GM18858 (cell line): ENCODE measurements around the gene INSIG2.
A peak's percentile ranks its signal among the peaks of the same experiment; 100 is the strongest.

Source experiments
- ATAC-seq: cut with Tn5 transposase; IDR thresholded peaks from one replicate; pipeline ENCODE4 v1.9.1; 2021; ENCODE audit not compliant: unreplicated experiment

Gene INSIG2

DNA sequence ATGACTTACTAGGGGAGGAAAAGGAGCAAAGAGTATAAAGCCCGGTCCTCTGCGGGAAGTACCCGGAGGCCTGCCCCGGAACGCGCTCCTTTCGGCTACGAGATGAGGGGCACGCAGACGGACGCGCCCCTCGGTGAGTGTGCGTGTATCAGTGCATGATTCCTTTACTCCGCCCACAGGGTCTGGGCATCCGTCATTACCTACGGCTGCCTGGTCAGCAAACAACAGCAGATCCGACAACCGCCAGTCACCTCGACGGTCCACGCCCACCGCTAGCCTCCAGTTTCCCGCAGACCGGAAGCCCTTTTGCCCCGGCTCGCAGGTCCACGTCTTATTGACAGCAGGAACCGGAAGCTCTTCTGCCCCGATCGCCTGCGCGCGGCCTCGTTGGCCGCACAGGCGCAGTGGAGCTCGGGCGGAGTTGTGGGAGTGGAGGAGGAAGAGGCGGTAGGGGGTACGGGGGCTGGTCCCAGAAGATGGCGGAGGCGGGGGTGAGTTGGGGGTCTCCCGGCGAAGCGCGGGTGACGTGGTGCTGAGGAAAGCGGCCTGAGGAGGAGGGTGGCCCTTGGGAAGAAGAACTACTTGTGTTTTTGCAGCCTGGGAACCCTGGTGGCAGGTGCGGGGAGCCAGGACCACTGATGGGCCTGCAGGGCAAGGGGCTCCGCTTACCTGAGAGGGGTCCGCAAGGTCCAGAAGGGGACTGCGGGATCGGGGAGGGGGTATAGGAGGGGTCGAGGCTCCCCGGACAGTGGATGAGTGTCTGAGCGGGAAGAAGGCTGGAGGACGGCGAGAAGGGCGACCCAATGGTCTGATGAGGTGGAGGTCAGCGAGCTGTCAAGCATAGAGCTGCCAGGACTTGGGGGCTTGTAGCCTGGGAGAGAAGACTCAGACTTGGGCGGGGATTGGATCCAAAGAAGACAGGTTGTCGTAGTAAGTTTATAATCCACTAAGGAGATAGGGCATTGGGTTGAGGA lies at the start of gene INSIG2:
Gene INSIG2, plus strand, starts transcription at position 421 of the 974 bp plus-strand sequence. CDS start 8,086 bp downstream, outside the sequence.
- peak; percentile 92 for ATAC-seq

DNA sequence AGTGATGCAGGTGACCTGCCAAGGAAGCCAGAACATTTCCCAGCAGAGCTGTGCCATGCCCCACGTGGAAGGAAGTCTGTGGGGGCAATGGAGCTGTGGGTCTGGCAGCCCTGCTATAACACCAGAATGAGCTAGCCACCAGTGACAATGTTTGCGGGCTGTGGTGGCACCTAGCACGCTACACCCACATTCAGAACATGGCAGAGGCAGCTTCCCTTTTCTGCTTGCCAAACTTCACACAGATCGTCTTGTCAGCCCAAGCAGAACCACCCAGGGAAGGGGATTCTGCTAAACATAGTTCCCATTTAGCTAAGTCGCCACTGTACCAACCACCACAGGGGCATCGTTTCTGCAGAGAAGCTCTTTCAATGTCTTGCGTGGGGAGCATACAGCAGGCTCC lies 47.4 kb upstream of the INSIG2 start:
- no peak for ATAC-seq

DNA sequence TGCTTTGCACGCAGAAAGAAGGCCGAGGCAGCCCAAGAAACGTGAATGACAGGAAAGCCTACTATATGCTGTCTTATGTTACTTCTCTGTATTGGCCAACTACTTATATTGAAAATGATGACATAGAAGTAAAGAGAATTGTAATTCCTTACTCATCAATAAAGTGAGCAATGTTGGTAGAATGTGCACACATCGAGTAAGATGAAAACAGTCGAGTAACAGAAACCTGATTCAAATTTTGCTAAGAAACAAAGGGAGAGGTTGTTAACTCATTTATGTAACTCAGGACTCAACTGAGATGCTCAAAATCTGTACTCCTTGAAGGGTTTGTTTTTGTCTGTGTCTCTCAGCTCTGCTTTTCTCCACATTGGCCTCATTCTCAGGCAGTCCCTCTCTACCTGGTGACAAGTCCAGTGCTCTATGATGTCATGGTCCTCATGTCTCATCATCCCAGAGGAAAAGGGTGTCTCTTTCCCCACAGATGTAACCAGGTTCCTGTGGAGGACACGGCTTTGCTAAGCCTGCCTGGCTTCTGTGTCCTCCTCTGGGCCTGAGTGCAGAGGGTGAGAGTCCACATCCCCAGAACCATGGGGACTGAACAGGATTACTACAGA lies 44.1 kb upstream of the INSIG2 start:
- ATAC-seq, result no peak

DNA sequence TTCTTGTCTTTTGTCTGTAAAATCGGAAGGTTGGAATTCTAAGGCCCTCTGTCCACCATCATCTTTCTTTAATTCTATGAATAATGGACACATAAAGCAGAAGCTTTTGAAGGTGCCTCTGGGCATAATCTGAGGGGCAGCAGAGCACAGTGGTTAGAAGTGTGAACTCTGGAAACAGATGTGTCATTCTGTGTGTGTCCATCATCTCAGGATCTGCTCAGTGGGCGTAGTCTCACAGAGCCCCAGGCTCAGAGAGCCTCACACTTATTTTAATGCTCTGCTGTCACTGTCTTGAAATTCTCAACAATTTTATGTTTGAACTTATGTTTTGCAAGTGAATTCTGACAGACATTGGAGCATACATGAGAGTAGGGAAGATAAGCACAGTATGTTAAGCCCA lies 43.4 kb upstream of the INSIG2 start:
- ATAC-seq, result no peak

DNA sequence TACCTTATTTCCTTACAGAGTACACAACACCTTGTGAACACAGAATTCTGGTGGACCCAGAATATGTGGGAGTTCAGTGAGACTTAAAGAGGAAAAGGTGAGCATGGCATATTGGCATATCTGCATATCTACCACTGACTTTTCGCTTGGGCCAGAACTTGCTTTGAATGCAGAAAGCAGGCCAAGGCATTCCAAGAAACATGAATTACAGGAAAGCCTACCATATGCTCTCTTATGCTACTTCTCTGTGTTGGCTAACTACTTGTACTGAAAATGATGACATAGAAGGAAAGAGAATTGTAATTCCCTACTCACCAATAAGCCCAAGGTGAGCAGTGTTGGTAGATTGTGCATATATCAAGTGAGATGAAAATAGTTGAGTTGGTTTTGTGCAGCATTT lies 43.0 kb upstream of the INSIG2 start:
- no peak for ATAC-seq

DNA sequence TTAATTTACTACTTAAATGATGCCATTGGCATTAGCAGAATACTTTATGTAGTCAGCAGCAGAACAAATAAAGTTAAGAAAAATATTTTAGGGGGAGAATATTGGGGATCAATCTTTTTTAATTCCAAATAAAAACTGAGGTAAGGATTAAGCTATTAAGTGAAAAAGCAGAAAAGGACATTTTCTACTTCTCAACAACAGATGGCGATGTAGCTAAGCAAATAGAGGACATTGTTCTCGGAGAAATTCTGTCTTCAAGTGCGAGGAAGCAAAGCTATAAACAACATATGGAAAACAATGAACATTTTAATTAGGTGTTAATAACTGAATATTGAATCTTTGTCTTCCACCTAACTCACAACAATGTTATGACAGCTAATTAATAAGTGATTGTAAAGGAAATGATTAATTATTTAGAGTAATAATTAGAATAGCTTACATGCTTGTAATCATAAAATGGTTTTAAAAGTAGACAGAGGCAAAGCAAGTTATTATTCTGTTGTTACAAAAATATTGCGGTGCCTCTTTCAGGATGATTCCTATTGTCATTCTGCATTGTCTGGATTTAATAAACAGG lies 41.5 kb upstream of the INSIG2 start:
- no peak for ATAC-seq

DNA sequence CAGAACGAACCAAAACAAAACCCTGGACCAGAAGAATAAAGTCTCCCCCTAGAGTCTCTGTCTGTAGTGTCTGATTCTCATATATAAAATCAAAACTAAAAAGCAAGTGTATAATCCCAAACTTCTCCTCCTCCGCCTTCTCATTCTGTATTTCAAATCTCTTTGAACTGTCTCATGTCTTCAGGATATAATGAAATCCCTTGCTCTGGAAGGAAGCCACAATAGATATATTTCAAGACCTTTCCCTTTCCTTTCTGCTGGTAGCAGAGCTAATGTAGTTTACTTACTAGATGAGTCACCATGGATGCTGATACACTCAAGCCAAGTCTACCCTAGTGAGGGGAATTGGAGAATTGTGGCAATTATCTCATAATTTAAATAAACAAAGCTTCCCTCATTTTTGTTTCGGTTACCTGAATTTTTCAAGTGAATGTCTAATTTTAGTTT lies 40.9 kb upstream of the INSIG2 start:
- ATAC-seq, result no peak

DNA sequence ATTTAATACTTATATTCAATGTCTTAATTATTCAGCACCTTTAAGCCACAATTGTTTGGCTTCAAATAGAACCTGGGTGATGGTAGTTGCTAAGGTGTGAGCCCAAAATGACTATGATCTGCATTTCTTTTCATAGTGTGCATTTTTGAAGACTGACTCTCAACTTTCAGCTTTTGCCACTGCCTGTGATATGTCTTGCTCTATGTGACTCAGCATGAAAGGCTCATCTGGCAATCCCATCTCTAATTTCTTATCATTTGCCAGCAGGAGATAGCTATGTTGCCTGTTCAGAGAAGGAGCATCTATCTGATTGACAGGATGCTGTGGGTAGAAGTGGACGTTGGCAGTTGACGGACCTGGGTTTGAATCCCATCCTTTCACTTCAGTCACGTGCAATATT lies 39.9 kb upstream of the INSIG2 start:
- no peak for ATAC-seq

DNA sequence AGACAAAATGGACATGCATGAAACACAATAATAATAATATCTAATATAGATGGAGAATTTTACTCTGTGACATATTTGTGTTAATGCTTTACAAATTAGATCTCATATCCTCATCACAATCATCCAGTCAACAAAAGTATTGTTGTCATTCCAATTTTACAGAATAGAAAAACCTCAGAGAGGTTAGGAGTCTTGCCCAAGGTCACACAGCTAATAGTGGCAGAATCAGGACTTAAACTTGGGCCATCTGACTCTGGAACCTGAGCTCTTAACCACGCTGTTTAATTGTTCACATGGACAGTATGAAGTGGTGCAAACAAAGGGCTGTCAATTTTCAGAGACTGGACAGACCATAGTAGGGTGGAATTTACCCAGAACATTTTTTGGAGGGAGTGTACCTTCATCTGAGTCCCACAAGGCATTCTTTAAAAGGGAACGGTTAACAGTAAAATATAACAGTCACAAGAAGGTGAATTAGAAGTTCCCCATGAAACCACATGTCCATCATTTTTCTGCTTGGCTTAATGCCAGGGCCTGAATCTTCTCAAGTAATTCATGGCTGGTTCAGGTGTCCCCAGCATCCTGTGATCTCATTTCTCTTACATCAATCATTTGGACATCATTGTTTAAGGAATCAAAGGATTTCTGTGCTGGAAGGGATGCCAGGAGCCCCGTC lies 39.0 kb upstream of the INSIG2 start:
- ATAC-seq, result no peak

DNA sequence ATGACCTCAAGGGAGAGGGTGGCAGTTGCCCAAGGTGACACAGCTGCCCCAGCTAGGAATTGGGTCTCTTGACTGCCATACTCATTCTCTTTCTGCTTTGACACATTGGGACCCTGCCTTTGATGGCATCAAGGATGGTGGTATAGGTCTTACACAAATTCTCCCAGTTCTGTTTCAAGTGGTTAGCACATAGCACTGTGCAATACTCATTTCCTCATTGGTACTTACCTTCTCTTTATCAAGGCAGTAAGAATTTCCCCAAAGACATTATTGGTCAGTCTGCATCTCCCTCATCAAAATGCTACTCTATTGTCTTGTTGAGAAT lies 38.5 kb upstream of the INSIG2 start:
- peak; percentile 73 for ATAC-seq

DNA sequence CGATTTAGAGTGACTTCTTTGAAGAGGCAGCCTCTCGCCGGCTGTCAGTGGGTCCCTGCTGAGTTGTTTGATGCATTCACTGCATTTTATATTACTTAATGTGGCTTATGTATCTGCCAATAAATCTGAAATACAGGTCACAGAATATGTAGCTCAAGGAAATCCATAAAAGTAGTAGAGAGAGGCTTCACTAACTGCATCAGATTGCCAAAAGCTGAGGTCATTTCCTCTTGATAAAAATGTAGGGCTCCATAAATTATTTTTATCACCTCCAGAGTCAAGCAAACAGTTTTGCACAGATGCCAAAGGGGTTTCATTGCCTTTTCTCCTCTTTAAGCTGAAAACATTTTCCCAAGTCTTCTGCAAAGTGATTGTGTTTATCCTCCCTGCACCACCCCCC lies 37.9 kb upstream of the INSIG2 start:
- no peak for ATAC-seq

DNA sequence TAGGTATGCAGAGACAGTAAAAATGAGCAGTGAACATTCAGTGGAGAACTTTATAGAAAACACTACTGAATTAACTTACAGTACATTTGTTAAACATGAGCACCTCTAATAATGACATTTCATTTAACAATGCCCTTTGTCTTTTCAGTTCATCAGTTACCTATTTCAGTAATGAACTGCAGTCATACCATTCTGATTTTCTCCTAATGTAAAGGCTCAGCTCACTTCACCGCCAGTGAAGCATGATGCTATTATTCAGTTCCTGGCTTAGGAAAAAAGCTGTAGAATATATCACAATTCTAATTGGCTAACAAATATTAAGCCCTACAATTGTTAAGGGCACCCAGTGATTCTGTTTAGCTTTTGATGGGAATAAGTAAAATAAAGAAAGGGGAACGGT lies 37.3 kb upstream of the INSIG2 start:
- ATAC-seq, result no peak

DNA sequence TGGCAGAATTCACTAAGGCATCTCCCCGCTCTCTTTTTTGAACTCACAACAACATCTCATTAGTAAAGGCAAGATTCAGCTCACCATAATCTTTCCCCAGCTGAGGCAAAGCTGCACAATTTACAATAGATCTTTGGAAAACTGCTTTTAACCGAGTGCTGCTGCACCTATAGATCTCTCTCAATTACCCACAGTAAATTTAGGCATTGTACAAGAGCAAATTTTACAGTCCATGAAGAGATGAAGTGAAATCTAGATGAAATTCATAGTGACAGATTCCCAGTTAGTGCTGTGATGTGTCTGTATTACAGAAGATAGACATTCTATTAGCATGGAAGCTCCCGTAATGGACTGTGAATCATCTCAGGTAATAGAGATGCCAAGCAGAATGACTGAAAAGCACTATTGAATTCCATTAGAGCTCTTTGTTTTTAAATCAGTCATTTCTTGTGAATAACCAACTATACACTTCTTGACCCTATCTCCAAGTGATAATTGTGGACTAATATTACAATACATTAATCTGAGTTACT lies 36.4 kb upstream of the INSIG2 start:
- no peak for ATAC-seq

DNA sequence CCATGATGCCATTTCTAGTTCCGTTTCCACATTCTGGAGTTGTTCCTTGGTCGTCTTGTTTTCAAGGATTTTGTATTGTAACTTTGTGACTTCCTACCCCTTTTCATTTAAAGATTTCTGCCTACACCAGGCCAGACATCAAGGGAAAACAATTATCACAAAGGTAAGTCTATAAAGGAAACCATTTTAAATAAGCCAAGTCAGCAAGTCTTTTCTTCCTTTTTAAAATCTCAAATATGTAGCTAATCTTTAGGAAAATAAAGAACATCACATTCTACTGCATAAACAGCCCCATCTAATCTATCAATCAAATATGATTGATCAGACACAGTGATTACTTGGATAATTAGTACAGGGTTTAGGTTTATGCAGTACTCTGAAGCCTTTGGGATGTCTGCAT lies 35.8 kb upstream of the INSIG2 start:
- ATAC-seq, result no peak

DNA sequence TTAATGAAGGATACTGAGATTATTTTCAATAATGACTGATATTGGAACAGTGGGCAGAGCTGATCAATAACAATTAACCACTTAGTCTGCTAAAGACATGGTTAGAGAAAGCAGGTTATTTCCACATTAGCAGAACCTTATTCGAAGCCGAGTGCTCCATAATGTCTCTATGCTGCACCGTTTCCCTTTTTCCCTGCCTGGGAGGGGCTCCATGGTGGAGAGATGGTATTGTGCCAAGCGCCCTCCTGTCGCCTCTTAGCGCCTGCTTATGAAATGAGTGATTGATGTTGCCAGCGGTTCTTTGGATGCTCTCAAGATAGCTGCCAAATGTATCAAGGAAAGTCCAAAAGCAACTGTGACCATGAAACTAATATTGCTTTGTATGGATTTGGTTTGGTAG lies 34.6 kb upstream of the INSIG2 start:
- ATAC-seq, result no peak

DNA sequence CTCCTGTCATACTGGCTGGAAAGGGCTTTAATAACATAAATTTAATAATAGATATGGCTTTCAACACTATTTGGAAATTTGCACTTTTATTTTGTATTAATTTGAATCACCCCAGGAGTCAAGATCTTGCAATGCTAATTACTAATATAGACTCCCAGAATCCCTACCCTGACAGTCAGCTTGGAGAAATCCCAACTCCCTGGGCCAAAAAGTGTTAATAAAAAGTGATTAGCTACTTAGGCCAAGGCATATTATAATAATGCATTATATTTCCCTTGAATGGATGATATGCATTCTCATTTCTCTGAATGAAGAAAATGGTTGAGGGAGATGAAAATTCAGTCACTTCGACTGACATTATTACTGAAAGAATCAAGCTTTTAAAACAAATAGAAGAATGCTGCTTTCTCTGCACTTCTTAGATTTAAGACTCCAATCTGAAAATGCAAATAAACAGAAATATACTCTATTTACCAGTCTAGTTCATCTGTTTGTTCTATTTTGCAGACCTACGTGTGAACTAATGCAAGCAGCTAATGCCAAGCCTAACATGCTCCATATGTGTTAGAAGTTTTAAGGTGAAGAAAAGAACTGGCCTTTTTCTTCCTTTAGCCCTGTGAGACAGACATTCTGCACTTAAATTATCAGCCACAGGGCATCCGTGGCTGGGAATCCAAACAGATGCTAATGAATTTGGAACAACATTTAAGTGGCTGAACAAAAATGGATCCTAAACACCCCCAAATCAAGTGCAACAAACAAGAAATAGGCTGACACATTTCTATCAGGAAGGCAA lies 33.9 kb upstream of the INSIG2 start:
- ATAC-seq, result no peak

DNA sequence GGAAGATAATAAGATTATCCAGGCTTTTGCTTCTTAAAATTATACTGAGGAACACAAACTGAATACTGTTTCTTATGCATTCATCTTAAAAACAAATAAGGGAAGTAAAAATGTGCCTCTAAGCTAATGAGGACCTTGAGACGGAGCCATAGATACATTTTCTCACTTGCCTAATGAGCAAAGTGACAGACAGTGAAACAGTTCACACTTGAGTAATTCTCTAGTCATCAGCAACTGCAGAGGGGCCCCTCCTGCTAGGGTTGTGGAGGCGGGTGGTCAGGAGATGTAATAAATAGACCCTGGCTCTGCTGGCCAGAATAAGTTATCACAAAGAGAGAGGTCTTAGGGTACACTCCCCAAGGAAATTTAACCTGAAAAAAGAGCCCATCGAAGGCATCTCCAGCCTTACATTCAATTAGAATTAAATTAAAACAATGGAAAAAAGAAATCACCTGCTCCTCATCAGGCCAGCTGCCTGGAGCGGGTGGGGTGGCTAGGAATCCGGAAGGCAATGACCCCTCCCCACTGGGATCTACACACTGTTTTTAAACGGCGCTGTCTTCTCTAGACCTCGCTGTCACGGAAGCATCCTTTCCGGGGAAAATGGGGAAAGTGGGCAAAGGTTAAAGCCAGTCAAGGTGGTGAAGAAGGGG lies 32.6 kb upstream of the INSIG2 start:
- peak; percentile 81 for ATAC-seq

DNA sequence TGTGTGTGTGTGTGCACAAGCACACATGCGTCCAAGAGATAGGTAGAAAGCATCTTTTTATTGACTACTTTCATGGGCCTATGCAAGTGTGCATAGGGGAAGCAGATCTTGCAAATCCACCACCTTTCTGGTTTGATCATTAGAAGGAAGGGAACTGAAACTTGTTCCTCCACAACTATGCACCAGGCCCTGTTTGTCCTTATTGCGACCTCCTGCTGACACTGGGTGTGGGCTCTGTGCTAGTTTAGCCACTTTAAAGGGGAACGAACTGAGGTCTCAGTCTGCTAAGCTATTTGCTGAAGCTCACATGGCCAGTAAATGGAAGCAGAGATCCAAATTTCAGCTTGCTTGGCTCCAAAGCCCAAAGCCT lies 32.1 kb upstream of the INSIG2 start:
- ATAC-seq, result peak; percentile 82

DNA sequence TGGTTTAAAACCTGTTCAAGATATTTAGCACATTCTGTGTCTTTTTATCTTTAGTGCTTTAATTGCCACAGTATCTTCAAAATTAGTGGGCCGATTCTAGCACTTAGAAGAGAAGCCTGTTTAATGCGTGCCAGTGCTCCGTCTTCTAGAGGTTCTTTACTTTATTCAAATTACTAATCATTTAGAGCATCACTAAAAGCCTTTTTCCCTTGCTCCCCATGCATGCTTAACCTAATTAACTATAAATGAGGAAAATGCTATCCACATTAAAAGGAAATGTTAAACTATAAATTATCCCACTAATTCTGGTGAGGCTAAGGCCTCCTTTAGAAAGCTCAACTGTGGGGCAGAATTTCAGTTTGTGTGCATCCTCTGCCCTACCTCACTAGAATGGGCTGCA lies 31.5 kb upstream of the INSIG2 start:
- no peak for ATAC-seq

DNA sequence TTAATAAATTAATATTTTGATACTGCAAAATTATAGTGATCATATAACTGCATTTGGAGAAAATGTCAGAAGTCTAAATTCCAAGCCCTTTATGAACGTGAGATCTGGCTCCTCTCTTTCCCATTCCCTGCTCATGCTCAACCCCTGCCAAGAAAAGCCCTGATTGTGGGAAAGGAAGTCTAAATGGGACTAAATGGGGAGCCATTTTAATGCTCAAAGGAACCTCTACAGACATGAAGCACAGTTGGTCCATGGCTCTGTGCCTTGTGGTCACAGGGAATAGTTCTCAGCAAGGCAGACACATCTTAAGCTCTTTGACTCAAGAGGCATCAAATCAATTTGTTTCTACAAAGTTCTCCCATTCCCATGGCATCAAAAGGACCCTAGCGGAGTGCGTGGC lies 29.3 kb upstream of the INSIG2 start:
- ATAC-seq, result no peak
